ENCODE measurements around the gene TWSG1. TPM values are rescaled to one million over a fixed set of nuclear protein-coding genes. Genes with fewer than 3 reads are reported as not detected.

Gene TWSG1
- total RNA-seq, 1 donor from 2014 or later: 60.2 TPM

DNA sequence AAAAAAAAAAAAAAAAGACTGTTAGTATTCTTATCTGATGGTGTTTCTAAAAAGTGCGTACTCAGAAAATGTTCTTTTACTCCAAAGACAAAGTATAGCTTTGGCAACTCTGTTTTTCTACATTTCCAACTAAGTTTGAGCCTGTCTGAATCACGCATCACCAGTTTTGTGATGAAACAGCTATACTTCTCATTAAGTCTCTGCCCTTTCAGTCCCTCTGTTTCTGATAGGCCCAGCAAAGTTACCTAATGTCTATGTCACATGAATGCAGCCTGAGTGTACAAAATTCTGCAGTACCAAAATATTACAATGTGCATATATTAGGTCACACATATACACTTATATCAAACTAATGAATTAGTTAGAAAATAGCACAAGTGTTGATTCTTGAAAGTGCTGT, 22.4 kb downstream of the TWSG1 start:
- no peak for DNase-seq (ENCODE audit: low spot score in 2 of 2, unreplicated experiment in 2 of 2)
- TF ChIP-seq, protein P1, sequence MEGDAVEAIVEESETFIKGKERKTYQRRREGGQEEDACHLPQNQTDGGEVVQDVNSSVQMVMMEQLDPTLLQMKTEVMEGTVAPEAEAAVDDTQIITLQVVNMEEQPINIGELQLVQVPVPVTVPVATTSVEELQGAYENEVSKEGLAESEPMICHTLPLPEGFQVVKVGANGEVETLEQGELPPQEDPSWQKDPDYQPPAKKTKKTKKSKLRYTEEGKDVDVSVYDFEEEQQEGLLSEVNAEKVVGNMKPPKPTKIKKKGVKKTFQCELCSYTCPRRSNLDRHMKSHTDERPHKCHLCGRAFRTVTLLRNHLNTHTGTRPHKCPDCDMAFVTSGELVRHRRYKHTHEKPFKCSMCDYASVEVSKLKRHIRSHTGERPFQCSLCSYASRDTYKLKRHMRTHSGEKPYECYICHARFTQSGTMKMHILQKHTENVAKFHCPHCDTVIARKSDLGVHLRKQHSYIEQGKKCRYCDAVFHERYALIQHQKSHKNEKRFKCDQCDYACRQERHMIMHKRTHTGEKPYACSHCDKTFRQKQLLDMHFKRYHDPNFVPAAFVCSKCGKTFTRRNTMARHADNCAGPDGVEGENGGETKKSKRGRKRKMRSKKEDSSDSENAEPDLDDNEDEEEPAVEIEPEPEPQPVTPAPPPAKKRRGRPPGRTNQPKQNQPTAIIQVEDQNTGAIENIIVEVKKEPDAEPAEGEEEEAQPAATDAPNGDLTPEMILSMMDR (IDR thresholded peaks at IDR 0.05; ENCODE audit: unreplicated experiment): no peak
- H3K9me3 Mint-ChIP-seq: no peaks in the 10 kb centered on the region
- H3K36me3 Mint-ChIP-seq: peaks cover 12% of the 10 kb centered on the region
- no peaks in the 10 kb centered on the region for H3K27me3 Mint-ChIP-seq (ENCODE audit: low read depth)
- H3K4me3 Mint-ChIP-seq: no peak overlapping the region
- H3K4me1 Mint-ChIP-seq: peaks cover 29% of the 10 kb centered on the region
- H3K27ac Mint-ChIP-seq: no peak overlapping the region

DNA sequence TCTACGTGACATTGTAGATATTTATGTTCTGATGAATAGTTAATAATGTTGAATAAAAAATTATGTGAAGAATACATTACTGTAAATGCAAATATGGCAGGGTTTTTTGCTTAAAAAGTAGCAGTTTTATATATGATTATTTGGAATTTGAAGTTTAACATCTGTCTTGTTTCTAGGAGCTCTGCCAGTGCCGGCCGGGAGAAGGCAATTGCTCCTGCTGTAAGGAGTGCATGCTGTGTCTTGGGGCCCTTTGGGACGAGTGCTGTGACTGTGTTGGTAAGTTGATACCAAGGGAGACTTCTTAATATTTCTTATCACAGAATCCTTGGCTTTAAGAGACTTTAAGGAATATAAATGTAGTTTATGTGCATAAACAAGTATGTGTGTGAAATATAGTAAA, 25.2 kb downstream of the TWSG1 start:
- Mint-ChIP-seq H3K9me3 (no peaks in the 10 kb centered on the region), H3K27ac (no peak overlapping the region), H3K36me3 (peaks cover 16% of the 10 kb centered on the region), H3K4me1 (peaks cover 41% of the 10 kb centered on the region), H3K4me3 (no peak overlapping the region), H3K27me3 (ENCODE audit: low read depth) (no peaks in the 10 kb centered on the region)
- DNase-seq (ENCODE audit: low spot score in 2 of 2, unreplicated experiment in 2 of 2): no peak
- TF ChIP-seq, protein P1 (IDR thresholded peaks at IDR 0.05; ENCODE audit: unreplicated experiment): no peak

DNA sequence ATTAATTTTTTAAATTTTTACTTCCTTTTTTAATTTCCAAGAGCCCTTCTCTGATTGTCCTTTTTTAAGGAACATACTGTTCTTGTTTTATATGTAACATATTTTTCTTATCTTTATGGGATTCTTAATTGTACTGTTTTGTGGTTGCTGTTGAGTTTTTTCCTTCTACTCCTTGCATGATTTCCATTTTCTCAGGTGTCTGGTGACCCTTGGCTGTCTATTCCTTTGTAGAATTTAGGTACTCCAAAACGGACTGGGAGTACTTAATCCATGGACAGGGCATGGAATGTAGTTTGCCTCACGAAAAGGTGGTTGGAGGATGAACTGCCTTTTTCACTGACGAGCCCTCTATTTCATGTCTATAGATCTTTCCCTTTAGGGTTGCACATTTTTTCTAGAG, 26.6 kb downstream of the TWSG1 start:
- H3K4me1 Mint-ChIP-seq: peaks cover 36% of the 10 kb centered on the region
- H3K27me3 Mint-ChIP-seq (ENCODE audit: low read depth): no peaks in the 10 kb centered on the region
- H3K27ac Mint-ChIP-seq: no peak overlapping the region
- TF ChIP-seq, protein P1 (IDR thresholded peaks at IDR 0.05; ENCODE audit: unreplicated experiment): no peak
- H3K36me3 Mint-ChIP-seq: peaks cover 16% of the 10 kb centered on the region
- no peak for DNase-seq (ENCODE audit: low spot score in 2 of 2, unreplicated experiment in 2 of 2)
- no peak overlapping the region for H3K4me3 Mint-ChIP-seq
- no peaks in the 10 kb centered on the region for H3K9me3 Mint-ChIP-seq

DNA sequence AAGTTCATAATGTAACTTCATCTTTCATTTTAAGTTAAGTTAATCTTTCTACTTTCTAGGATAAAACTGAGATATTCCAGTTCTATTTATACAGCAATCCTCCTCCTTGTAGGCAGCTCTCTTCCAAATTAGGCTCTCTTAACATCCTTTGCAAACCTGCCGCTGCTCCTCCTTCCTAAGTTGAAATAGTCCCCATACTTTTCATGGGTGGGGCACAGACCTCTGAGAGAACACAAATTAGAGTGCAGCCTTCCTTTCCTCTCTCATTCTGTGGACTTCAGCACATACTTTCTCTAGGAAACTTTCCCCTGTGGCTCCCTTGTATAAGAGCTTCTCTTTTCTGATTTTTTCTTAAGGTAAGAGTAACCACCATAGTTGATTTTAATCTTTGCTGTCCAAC, 28.3 kb downstream of the TWSG1 start:
- Mint-ChIP-seq H3K9me3 (no peaks in the 10 kb centered on the region), H3K4me1 (peaks cover 36% of the 10 kb centered on the region), H3K27me3 (ENCODE audit: low read depth) (no peaks in the 10 kb centered on the region), H3K4me3 (no peak overlapping the region), H3K36me3 (peaks cover 22% of the 10 kb centered on the region), H3K27ac (peak overlapping the region; percentile 86)
- TF ChIP-seq, protein P1 (IDR thresholded peaks at IDR 0.05; ENCODE audit: unreplicated experiment): no peak
- no peak for DNase-seq (ENCODE audit: low spot score in 2 of 2, unreplicated experiment in 2 of 2)

DNA sequence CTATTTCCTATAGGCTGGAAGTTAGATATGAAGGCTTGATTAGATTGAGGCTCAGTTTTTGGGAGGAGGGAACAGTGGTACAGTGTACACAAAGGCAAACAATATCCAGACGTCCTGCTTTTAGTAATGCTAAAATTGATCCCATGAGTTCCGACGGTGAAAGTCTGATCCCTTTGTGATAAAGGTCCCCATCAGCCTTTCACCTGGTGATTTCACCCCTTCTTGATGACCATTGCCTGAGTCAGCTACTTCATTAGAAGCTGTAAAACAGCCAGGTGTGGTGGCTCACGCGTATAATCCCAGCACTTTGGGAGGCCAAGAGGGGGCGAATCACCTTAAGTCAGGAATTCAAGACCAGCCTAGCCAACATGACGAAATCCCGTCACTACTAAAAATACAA, 29.7 kb downstream of the TWSG1 start:
- Mint-ChIP-seq H3K36me3 (peaks cover 25% of the 10 kb centered on the region), H3K4me3 (no peak overlapping the region), H3K27me3 (ENCODE audit: low read depth) (no peaks in the 10 kb centered on the region), H3K4me1 (peaks cover 30% of the 10 kb centered on the region), H3K27ac (peak overlapping the region; percentile 32), H3K9me3 (no peaks in the 10 kb centered on the region)
- TF ChIP-seq, protein P1 (IDR thresholded peaks at IDR 0.05; ENCODE audit: unreplicated experiment): no peak
- no peak for DNase-seq (ENCODE audit: low spot score in 2 of 2, unreplicated experiment in 2 of 2)

DNA sequence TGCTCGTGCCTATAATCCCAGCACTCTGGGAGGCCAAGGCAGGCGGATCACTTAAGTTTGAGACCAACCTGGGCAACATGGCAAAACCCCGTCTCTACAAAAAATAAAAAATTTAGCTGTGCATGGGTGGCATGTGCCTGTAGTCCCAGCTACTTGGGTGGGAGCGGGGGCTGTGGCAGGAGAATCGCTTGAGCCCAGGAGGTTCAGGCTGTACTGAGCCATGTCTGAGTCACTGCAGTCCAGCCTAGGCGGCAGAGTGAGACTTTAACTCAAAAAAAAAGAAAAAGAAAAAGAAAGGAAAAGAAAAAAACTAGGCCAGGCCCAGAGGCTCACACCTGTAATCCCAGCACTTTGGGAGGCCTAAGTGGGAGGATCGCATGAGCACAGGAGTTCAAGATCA, 30.8 kb downstream of the TWSG1 start:
- H3K27me3 Mint-ChIP-seq (ENCODE audit: low read depth): no peaks in the 10 kb centered on the region
- TF ChIP-seq, protein P1 (IDR thresholded peaks at IDR 0.05; ENCODE audit: unreplicated experiment): no peak
- DNase-seq (ENCODE audit: low spot score in 2 of 2, unreplicated experiment in 2 of 2): no peak
- H3K4me1 Mint-ChIP-seq: peaks cover 27% of the 10 kb centered on the region
- peak overlapping the region; percentile 53 for H3K27ac Mint-ChIP-seq
- H3K4me3 Mint-ChIP-seq: no peak overlapping the region
- no peaks in the 10 kb centered on the region for H3K9me3 Mint-ChIP-seq
- peaks cover 32% of the 10 kb centered on the region for H3K36me3 Mint-ChIP-seq

All from mesothelial cell of epicardium (in vitro differentiated cells).